IgD-negative memory B cell (primary cell): ENCODE results near the gene PDPN. TPM values are rescaled to one million over a fixed set of nuclear protein-coding genes. Genes with fewer than 3 reads are reported as not detected.

Experiments used
- H3K27ac Mint-ChIP-seq, 3 donors: one replicate each; pipeline ENCODE4 v1.8.0; 2020 to 2022; ENCODE audit warnings: mild to moderate bottlenecking in 3 of 3, mixed read lengths in 3 of 3, moderate library complexity in 1 of 3
- H3K27me3 Mint-ChIP-seq: one replicate; pipeline ENCODE4 v1.8.0; 2021; ENCODE audit warnings: mixed read lengths
- H3K36me3 Mint-ChIP-seq: one replicate; pipeline ENCODE4 v1.8.0; 2020; ENCODE audit warnings: mild to moderate bottlenecking, mixed read lengths
- H3K4me1 Mint-ChIP-seq, 3 donors: one replicate each; pipeline ENCODE4 v1.8.0; 2020 to 2022; ENCODE audit warnings: mixed read lengths in 3 of 3, mild to moderate bottlenecking in 1 of 3
- H3K4me3 Mint-ChIP-seq, 4 donors: one replicate each; pipeline ENCODE4 v1.8.0; 2020 to 2022; ENCODE audit warnings: mild to moderate bottlenecking in 4 of 4, mixed read lengths in 4 of 4, moderate library complexity in 3 of 4
- H3K9me3 Mint-ChIP-seq, 3 donors: one replicate each; pipeline ENCODE4 v1.8.0; 2020 to 2021; ENCODE audit warnings: mixed read lengths in 3 of 3, mild to moderate bottlenecking in 1 of 3
- polyA plus RNA-seq: library from polyadenylated mRNA; unstranded; fragments of 300-500 nt; fragmentation: Illumina TruSeq; gene quantifications from one replicate; pipeline ENCODE4 v1.2.3, GENCODE V29; 2021

PDPN gene, protein sequence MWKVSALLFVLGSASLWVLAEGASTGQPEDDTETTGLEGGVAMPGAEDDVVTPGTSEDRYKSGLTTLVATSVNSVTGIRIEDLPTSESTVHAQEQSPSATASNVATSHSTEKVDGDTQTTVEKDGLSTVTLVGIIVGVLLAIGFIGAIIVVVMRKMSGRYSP
- not detected for polyA plus RNA-seq

DNA sequence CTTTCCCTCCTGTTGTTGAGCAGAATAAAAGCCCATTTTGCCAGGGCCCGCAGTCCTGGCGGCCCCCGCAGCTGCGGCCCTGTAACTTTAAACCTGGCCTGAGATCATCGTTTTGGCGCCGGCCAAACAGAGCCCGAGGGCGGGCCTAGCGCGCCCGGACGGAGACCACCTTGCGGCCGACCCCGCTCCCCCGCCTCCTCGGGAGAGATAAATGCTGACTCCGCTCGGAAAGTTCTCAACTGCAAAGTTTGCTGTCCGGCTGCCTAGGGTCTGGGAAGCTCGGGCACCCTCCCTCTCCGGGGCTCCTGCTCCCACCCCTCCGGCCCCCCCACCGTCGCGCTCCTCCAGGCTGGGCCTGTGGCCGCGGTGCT is at the start of gene PDPN:
PDPN (plus strand) TSS at position 238 of the 371 bp plus-strand sequence. CDS start 202 bp downstream, outside the sequence.
- no peaks in the 10 kb centered on the region for H3K4me1 Mint-ChIP-seq
- H3K27me3 Mint-ChIP-seq, result peaks cover 50% of the 10 kb centered on the region
- peak within 1 kb of the TSS in 1 of 3 donors; percentile 57 for H3K27ac Mint-ChIP-seq
- peaks cover 0 to 2% (median 0%) of the 10 kb centered on the region in 3 donors for H3K9me3 Mint-ChIP-seq
- no peak within 1 kb of the TSS for H3K4me3 Mint-ChIP-seq
- H3K36me3 Mint-ChIP-seq, result no peaks in the 10 kb centered on the region

DNA sequence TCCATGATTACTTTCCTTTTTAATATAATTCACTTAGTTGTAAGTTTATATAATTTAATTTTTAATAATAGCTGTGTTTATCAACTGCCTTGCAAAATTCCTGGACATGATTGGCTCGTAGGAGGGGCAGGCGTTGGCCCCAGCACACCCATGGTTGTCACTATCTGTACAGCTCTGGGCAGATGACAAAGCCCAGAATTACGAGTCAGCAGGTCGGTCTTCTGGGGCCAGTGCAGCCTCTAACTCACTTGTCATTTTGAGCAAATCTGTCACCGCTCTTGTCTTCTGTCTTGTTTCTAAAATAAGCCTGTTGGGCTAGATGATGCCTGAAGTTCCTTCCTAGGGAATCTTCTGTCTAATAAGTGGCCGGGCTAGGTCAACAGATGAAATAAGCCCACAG is 48.4 kb upstream of the PDPN start:
- Mint-ChIP-seq H3K27ac (no peak overlapping the region), H3K27me3 (peaks cover 3% of the 10 kb centered on the region), H3K4me3 (no peak overlapping the region), H3K9me3 (no peaks in the 10 kb centered on the region), H3K4me1 (peaks cover 0 to 6% (median 0%) of the 10 kb centered on the region in 3 donors), H3K36me3 (no peaks in the 10 kb centered on the region)

DNA sequence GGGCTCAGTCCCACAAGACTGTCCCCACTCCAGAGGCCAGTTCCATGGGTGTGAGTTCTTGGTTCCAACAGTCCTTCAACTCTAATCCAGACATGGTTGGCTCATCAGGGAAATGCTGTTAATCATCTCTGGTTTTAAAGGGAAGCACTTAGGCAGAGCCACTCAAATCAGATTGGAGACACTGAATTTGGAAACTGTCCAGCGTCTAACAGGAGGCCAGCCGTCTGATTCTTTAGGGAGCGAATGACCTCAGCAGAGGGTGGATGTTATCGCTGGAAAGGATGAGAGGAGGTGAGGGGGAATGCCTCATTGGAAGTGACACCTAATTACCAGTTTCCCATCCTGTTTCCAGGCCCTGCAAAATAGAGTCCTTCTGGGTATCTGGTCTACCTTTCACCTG is 47.1 kb upstream of the PDPN start:
- Mint-ChIP-seq H3K27me3 (peaks cover 2% of the 10 kb centered on the region), H3K4me1 (peaks cover 0 to 2% (median 1%) of the 10 kb centered on the region in 3 donors), H3K9me3 (no peaks in the 10 kb centered on the region), H3K4me3 (no peak overlapping the region), H3K36me3 (no peaks in the 10 kb centered on the region), H3K27ac (no peak overlapping the region)

DNA sequence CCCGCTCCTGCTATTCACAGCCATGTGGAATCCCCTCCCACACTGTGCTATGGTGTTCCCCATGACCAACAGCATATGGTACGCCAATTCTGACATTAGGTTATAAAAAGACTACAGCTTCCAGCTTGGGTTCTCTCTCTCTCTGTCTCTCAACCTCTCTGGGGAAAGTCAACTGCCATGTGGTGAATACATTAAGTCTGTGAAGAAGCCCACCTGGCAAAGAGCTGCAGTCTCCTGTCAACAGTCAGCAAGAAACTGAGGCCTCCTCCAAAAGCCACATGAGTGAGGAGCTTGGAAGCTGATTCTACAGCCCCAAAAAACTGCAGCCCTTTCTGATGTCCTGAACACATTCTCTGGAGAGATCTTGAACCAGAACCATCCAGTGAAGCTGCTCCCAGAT is 44.8 kb upstream of the PDPN start:
- Mint-ChIP-seq H3K27me3 (peaks cover 7% of the 10 kb centered on the region), H3K36me3 (no peaks in the 10 kb centered on the region), H3K9me3 (no peaks in the 10 kb centered on the region), H3K4me1 (peaks cover 0 to 2% (median 1%) of the 10 kb centered on the region in 3 donors), H3K4me3 (no peak overlapping the region), H3K27ac (no peak overlapping the region)

DNA sequence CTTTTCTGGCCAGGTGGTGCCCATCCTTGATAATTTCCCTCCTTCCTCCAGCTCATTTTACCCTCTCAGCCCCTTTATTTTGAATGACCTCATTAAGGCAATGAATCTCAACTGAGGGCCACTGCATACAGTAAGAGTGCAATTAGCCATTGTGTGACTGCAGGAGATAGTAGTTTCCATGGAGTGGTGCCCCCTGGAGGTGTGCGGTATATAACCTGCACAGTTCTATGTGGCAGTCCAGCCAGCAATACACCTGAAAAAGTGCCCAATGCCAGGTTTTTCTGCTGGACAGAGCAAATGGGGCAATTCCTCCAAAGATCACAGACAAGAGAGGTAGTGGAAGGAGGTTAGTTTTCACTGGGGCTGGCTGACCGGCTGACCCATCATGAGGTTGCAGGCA is 43.9 kb upstream of the PDPN start:
- H3K9me3 Mint-ChIP-seq, result no peaks in the 10 kb centered on the region
- H3K4me3 Mint-ChIP-seq, result no peak overlapping the region
- peaks cover 12% of the 10 kb centered on the region for H3K27me3 Mint-ChIP-seq
- H3K27ac Mint-ChIP-seq, result no peak overlapping the region
- peaks cover 0 to 2% (median 1%) of the 10 kb centered on the region in 3 donors for H3K4me1 Mint-ChIP-seq
- H3K36me3 Mint-ChIP-seq, result no peaks in the 10 kb centered on the region

DNA sequence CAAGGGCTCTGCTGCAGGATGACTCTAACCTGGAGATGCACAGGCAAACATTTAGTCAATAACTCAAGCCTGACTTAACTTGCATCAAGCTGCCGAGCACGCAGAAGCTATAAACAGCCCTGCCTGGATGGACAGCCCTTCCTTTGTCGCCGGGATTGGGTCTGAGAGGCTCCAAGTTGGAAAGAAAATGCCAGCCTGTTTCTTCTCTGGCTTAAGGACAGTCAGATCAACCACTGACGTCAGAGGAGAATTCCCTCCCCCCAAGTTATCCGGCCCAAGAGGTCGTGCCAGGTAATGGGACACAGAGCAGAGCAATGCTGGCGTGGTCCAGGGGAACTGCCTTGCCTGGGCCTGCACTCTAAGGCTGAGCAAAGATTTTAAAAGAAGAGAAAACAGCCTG is 42.8 kb upstream of the PDPN start:
- Mint-ChIP-seq H3K27me3 (peaks cover 16% of the 10 kb centered on the region), H3K4me3 (no peak overlapping the region), H3K9me3 (peaks cover 0 to 1% (median 0%) of the 10 kb centered on the region in 3 donors), H3K27ac (no peak overlapping the region), H3K36me3 (no peaks in the 10 kb centered on the region), H3K4me1 (peaks cover 0 to 2% (median 1%) of the 10 kb centered on the region in 3 donors)

DNA sequence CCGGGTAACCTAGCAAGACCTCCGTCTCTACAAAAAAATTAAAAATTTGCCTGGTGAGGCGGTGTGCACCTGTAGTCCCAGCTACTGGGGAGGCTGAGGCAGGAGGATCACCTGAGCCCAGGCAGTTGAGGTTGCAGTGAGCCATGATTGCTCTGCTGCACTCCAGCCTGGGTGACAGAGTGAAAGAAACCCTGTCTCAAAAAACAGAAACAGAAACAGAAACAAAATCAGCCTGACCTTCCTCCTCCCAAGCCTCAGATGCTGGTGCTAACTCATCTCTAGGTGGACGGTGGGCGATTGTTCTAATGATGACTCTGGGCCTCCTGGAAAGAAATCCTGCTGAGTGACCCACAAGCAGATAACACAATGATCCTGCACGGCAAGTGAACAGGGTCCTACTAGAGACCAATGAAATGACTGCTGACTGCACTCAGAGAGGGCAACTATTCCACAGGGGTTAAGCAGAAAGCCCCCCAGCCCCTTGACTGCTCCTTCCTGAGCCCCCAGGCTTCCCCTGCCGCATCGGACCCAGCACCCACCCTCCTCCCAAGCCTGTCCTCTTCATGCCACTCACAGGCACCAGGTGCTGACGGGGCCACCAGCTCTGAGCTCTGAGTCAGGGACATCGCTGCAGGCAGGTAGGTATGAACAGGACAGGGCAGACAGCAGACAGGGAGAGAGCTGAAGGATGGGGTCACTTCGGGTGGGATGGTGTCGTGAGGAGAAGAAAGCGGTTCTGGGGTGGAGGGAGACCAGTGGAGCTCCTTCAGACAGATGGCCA is 42.0 kb upstream of the PDPN start:
- no peaks in the 10 kb centered on the region for H3K36me3 Mint-ChIP-seq
- H3K27ac Mint-ChIP-seq, result peak overlapping the region in 1 of 3 donors; percentile 78
- H3K4me1 Mint-ChIP-seq, result peaks cover 0 to 2% (median 1%) of the 10 kb centered on the region in 3 donors
- peaks cover 0 to 1% (median 0%) of the 10 kb centered on the region in 3 donors for H3K9me3 Mint-ChIP-seq
- peaks cover 16% of the 10 kb centered on the region for H3K27me3 Mint-ChIP-seq
- no peak overlapping the region for H3K4me3 Mint-ChIP-seq

DNA sequence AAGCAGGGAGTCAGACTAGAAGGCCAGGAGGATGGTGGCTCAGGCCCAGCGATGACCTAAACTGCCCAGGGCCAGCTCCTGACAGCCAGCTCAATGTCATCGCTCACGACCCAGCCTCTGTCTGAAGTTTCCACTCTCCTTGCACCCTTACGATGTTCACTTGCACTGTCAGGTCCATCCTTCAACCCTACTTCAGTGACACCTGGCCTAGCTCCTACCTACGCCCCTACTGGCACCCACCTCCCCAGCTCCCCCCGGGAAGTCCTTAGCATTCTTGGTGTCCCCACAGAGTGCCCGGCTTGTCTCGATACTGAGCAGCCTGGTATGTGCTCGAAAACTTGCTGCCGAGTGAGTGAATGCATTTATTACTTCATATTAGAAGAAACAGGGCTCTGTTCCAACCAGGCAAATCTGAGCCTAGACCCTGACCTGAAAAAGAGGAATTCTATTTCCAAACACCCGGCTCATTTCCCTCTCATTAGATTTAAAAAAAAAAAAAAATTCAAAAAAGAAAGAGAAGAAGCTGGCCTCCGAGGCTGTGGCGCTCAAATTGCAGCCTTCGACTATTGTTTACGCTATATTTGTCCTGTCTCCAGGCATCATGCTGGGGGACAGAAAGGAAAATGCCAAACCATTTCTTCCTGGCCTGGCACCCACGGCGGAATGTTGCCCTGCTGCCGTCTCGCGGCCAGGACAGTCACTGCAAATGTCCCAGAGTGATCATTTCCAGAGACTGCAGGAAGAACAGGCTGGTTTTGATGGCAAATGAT is 40.0 kb upstream of the PDPN start:
- Mint-ChIP-seq H3K27me3 (peaks cover 23% of the 10 kb centered on the region), H3K27ac (no peak overlapping the region), H3K9me3 (peaks cover 0 to 1% (median 0%) of the 10 kb centered on the region in 3 donors), H3K4me3 (no peak overlapping the region), H3K4me1 (peaks cover 0 to 2% (median 1%) of the 10 kb centered on the region in 3 donors), H3K36me3 (no peaks in the 10 kb centered on the region)

DNA sequence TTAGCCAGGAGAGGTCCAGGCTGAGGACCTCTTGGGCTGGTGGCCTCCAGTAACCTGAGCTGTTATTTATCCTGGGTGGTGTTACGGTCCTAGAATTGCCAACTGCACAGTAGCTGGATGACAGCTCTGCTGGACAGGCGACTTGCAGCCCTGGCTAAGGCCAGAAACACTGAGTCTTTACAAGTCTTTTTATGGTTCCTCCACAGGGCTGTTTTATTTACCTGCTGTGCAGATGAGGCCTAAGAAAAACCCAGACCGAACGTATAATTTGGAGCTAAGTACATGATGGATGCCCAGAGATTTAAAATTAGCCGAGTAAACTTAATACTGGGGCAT is 39.4 kb upstream of the PDPN start:
- Mint-ChIP-seq H3K4me1 (peaks cover 0 to 2% (median 1%) of the 10 kb centered on the region in 3 donors), H3K9me3 (peaks cover 0 to 1% (median 0%) of the 10 kb centered on the region in 3 donors), H3K36me3 (no peaks in the 10 kb centered on the region), H3K27me3 (peaks cover 23% of the 10 kb centered on the region), H3K4me3 (no peak overlapping the region), H3K27ac (no peak overlapping the region)

DNA sequence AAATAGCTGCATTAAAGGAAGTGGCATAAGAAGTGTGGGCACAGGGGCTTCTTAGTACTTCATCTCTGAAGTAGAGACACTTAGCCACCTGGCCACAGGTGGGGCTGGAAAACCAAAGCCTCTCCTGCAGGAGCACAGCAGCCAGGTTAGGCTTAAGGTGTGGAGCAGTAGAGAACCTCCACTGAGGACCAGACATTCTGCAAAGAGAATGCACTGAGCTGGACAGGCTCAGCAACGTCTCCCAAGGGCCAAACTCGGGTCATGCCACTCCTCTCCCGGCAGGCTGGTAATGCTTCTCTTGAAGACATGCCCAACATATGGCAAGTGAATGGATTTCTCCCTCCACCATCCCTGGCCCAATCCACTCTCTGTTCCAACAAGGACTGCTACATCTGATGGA is 36.8 kb upstream of the PDPN start:
- Mint-ChIP-seq H3K9me3 (peaks cover 0 to 1% (median 0%) of the 10 kb centered on the region in 3 donors), H3K27me3 (peaks cover 22% of the 10 kb centered on the region), H3K4me3 (no peak overlapping the region), H3K4me1 (no peaks in the 10 kb centered on the region), H3K36me3 (no peaks in the 10 kb centered on the region), H3K27ac (no peak overlapping the region)

DNA sequence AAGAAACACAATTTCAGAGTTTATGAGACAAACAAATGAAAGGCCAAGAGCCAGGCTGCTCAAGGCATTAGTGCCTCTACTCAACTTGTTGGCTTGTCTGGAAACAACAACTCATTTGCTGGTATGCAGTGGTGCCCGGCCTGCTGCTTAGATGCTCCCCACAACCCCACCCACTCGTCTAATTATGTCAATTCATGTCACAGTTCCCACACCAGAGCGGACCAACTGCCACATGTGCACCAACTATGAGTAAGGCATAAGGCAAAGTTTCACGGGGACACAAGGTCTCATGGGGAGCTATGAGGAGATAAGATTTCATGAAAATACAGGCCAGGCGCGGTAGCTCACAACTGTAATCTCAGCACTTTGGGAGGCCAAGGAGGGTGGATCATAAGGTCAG is 35.4 kb upstream of the PDPN start:
- Mint-ChIP-seq H3K4me1 (no peaks in the 10 kb centered on the region), H3K36me3 (no peaks in the 10 kb centered on the region), H3K27ac (no peak overlapping the region)

DNA sequence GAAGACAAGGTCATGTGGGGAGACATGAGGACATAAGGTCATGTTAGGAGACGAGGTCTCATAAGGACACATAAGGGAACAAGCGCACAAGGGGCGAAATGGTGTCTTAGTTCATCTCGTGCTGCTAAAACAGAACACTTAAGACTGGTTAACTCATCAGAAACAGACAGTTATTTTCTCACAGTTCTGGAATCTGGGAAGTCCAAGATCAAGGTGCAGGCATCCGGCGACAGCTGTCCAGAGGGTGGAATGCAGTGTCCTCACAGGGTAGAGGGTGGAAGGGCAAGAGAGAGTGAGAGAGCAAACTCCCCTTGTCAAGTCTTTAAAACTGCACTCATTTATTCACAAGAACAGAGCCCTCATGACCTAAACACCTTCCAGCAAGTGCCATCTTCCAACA is 34.6 kb upstream of the PDPN start:
- Mint-ChIP-seq H3K27me3 (peaks cover 16% of the 10 kb centered on the region), H3K36me3 (no peaks in the 10 kb centered on the region), H3K27ac (no peak overlapping the region), H3K4me1 (no peaks in the 10 kb centered on the region), H3K4me3 (no peak overlapping the region), H3K9me3 (peaks cover 0 to 1% (median 0%) of the 10 kb centered on the region in 3 donors)

More for the DNA sequence above, 35.4 kb upstream of the PDPN start:
- Mint-ChIP-seq H3K4me3 (no peak overlapping the region), H3K27me3 (peaks cover 20% of the 10 kb centered on the region), H3K9me3 (peaks cover 0 to 1% (median 0%) of the 10 kb centered on the region in 3 donors)

DNA sequence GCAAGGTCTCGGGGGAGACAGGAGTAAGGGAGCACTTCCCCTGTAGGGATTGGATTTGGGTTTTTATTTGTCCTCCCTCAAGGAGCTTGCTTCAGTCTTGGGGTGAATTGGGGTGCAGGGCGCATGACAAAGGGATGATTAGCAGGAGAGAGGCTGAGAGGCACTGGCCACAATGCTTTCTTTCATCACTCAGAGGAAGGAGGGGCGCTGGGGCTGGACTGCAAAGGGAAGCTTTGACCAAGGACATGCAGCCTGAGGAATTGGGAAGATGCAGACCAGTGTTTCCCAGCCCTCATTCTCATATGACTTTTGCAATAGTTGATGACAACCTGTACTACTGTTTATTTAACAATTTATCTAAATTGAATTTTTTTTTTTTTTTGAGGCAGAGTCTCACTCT is 34.1 kb upstream of the PDPN start:
- Mint-ChIP-seq H3K4me3 (no peak overlapping the region), H3K4me1 (no peaks in the 10 kb centered on the region), H3K27ac (no peak overlapping the region), H3K36me3 (no peaks in the 10 kb centered on the region), H3K27me3 (peaks cover 14% of the 10 kb centered on the region), H3K9me3 (peaks cover 0 to 1% (median 0%) of the 10 kb centered on the region in 3 donors)

DNA sequence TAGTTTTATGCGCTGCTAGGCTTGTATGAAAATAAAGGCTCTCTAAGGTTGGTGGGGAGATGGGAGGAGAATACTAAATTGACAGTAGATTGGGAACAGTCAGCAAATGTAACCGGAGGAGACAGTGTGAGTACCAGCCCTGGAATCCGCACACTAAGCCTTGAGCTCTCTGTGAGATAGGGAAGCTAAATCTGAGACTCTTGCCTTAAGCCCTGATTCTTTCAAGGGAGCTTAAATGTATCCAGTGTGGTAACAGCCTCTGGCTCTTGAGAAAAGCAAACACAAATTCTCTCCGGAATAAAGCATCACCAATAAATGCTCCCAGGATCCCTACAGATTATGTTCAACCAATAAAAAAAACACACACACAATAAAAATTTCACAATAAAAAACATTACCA is 33.0 kb upstream of the PDPN start:
- Mint-ChIP-seq H3K4me1 (no peaks in the 10 kb centered on the region), H3K27ac (no peak overlapping the region), H3K4me3 (no peak overlapping the region), H3K27me3 (peaks cover 8% of the 10 kb centered on the region), H3K36me3 (no peaks in the 10 kb centered on the region), H3K9me3 (no peaks in the 10 kb centered on the region)

DNA sequence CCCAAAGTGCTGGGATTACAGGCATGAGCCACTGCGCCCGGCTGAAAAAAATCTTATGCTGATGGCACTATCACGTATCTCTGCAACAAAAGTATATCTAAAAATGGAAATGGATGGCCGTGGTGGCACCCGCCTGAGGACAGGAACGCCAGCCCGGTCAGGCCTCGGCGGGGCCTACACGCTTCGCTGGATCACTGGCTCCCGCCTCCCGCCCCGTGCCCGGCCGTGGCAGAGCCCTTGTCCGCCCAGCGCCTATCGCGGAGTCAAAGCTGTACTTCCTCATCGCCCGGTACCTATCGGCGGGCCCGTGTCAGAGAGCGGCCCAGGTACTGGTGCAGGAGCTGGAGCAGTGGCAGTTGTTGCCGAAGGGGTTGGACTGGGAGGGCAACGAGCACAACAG is 28.8 kb upstream of the PDPN start:
- H3K36me3 Mint-ChIP-seq, result no peaks in the 10 kb centered on the region
- H3K27ac Mint-ChIP-seq, result no peak overlapping the region
- no peaks in the 10 kb centered on the region for H3K9me3 Mint-ChIP-seq
- no peaks in the 10 kb centered on the region for H3K27me3 Mint-ChIP-seq
- no peak overlapping the region for H3K4me3 Mint-ChIP-seq
- no peaks in the 10 kb centered on the region for H3K4me1 Mint-ChIP-seq
